DOHH2 (cell line): ENCODE results near the gene PTPRN2.

ENCODE experiments used
- H3F3A ChIP-seq: fragments of 200-600 bp; sonication (generic), shearing (Covaris generic); 2 replicates; pipeline ENCODE4 v1.6.0; 2016; ENCODE audit warnings: antibody characterized with exemption, mild to moderate bottlenecking; ENCODE audit not compliant: control insufficient read depth, insufficient read depth
- H3K27ac ChIP-seq: fragments of 200-600 bp; sonication (generic); 2 replicates; pipeline ENCODE4 v1.5.1; 2014; ENCODE audit warnings: low read depth, mild to moderate bottlenecking, low read length, moderate library complexity
- H3K27me3 ChIP-seq: fragments of 200-600 bp; sonication (generic); 2 replicates; pipeline ENCODE4 v1.6.1; 2014; ENCODE audit warnings: mild to moderate bottlenecking, low read length, mixed read lengths; ENCODE audit not compliant: control insufficient read depth
- H3K36me3 ChIP-seq: fragments of 200-600 bp; sonication (generic); 2 replicates; pipeline ENCODE4 v1.6.1; 2014; ENCODE audit warnings: mild to moderate bottlenecking, low read length, moderate library complexity, mixed read lengths; ENCODE audit not compliant: control insufficient read depth
- H3K4me1 ChIP-seq: fragments of 200-600 bp; sonication (generic); 2 replicates; pipeline ENCODE4 v1.6.1; 2014; ENCODE audit warnings: mild to moderate bottlenecking, low read length, mixed read lengths; ENCODE audit not compliant: control insufficient read depth
- H3K4me2 ChIP-seq: fragments of 200-600 bp; sonication (generic); 2 replicates; pipeline ENCODE4 v1.6.0; 2014; ENCODE audit warnings: mild to moderate bottlenecking, low read length, moderate library complexity
- H3K4me3 ChIP-seq: fragments of 200-600 bp; sonication (generic); 2 replicates; pipeline ENCODE4 v1.5.1; 2014; ENCODE audit warnings: mild to moderate bottlenecking, low read length, mixed read lengths
- H3K79me2 ChIP-seq: fragments of 200-600 bp; sonication (generic); 2 replicates; pipeline ENCODE4 v1.6.1; 2014; ENCODE audit warnings: mild to moderate bottlenecking, low read length, mixed read lengths; ENCODE audit not compliant: control insufficient read depth
- H3K9me2 ChIP-seq: fragments of 200-600 bp; sonication (generic); replicated peaks from 2 replicates; pipeline ENCODE4 v1.6.1; 2014; ENCODE audit warnings: mild to moderate bottlenecking, low read length, mixed read lengths; ENCODE audit not compliant: control insufficient read depth
- H3K9me3 ChIP-seq: fragments of 200-600 bp; sonication (generic); 2 replicates; pipeline ENCODE4 v1.6.1; 2014; ENCODE audit warnings: antibody characterized with exemption, low read length, mixed read lengths; ENCODE audit not compliant: control insufficient read depth, insufficient read depth
- H4K20me1 ChIP-seq: fragments of 200-600 bp; sonication (generic); 2 replicates; pipeline ENCODE4 v1.6.0; 2014; ENCODE audit warnings: low read depth, mild to moderate bottlenecking, antibody characterized with exemption, low read length, moderate library complexity; ENCODE audit not compliant: control insufficient read depth, insufficient read depth
- CTCF ChIP-seq: fragments of 200-600 bp; sonication (generic); IDR thresholded peaks from one replicate; pipeline ENCODE4 v1.5.1; 2014; ENCODE audit warnings: antibody characterized with exemption, mild to moderate bottlenecking, low read depth, low read length; ENCODE audit not compliant: poor library complexity, severe bottlenecking
- EZH2phosphoT487 ChIP-seq: fragments of 200-600 bp; sonication (generic); IDR thresholded peaks from 2 replicates; pipeline ENCODE4 v1.6.1; 2017; ENCODE audit warnings: borderline replicate concordance, mild to moderate bottlenecking, antibody characterized with exemption, low read length, moderate library complexity, mixed read lengths

Gene PTPRN2

GRCh38 chr7:158174947-158175346, 412.7 kb downstream of the PTPRN2 start:
- peaks cover 23% of the 10 kb centered on the region; the same call in 1 of the 2 replicates for H3K9me3 ChIP-seq
- H3K9me2 ChIP-seq = no peaks in the 10 kb centered on the region
- no peak for TF ChIP-seq CTCF
- TF ChIP-seq EZH2phosphoT487 = no peak
- no peak overlapping the region for H3K4me2 ChIP-seq
- H3K4me1 ChIP-seq = no peaks in the 10 kb centered on the region
- no peaks in the 10 kb centered on the region for H3K79me2 ChIP-seq
- H3K4me3 ChIP-seq = no peak overlapping the region
- no peaks in the 10 kb centered on the region for H3F3A ChIP-seq
- no peaks in the 10 kb centered on the region for H3K27me3 ChIP-seq
- no peaks in the 10 kb centered on the region for H3K36me3 ChIP-seq
- H3K27ac ChIP-seq = no peak overlapping the region
- no peaks in the 10 kb centered on the region for H4K20me1 ChIP-seq

GRCh38 chr7:158167373-158167772, 420.2 kb downstream of the PTPRN2 start:
- Histone ChIP-seq H3K27ac (no peak overlapping the region), H3K36me3 (no peaks in the 10 kb centered on the region), H4K20me1 (no peaks in the 10 kb centered on the region), H3K9me3 (peaks cover 24% of the 10 kb centered on the region; the same call in 1 of the 2 replicates), H3F3A (no peaks in the 10 kb centered on the region), H3K4me3 (no peak overlapping the region), H3K79me2 (no peaks in the 10 kb centered on the region), H3K4me1 (no peaks in the 10 kb centered on the region), H3K9me2 (no peaks in the 10 kb centered on the region), H3K27me3 (no peaks in the 10 kb centered on the region), H3K4me2 (no peak overlapping the region)
- TF ChIP-seq CTCF = no peak
- no peak for TF ChIP-seq EZH2phosphoT487

- Histone ChIP-seq H3K4me3 (no peak overlapping the region), H3K4me1 (no peaks in the 10 kb centered on the region), H3K27me3 (no peaks in the 10 kb centered on the region), H3K79me2 (no peaks in the 10 kb centered on the region), H3K36me3 (no peaks in the 10 kb centered on the region), H3K9me3 (peaks cover 20% of the 10 kb centered on the region; the same call in 1 of the 2 replicates), H4K20me1 (no peaks in the 10 kb centered on the region), H3F3A (no peaks in the 10 kb centered on the region), H3K27ac (no peak overlapping the region), H3K4me2 (no peak overlapping the region), H3K9me2 (no peaks in the 10 kb centered on the region)
- TF ChIP-seq CTCF (no peak), EZH2phosphoT487 (no peak)
These were observed 421.0 kb downstream of the PTPRN2 start for GRCh38 chr7:158166386-158167340.
